HL-60 (cell line): ENCODE measurements around the gene UBAP1L.

Source experiments
- DNase-seq, 2 experiments: peaks; one replicate each; pipeline ENCODE4 v3.0.0-alpha.2; 2010 to 2020; ENCODE audit warnings: low read depth in 1 of 2, low spot score in 1 of 2
- H3K27ac ChIP-seq: fragments of 250-450 bp; sonication (Bioruptor Pico); replicated peaks from 2 replicates; pipeline ENCODE4 v1.5.1; 2020; ENCODE audit warnings: mild to moderate bottlenecking, moderate library complexity
- H3K27me3 ChIP-seq: fragments of 250-450 bp; sonication (Bioruptor Pico); 2 replicates; pipeline ENCODE4 v1.5.1; 2021; ENCODE audit warnings: mild to moderate bottlenecking, moderate library complexity; ENCODE audit not compliant: insufficient read depth, poor library complexity, severe bottlenecking
- H3K4me3 ChIP-seq: replicated peaks from 2 replicates; pipeline ENCODE4 v1.5.1; 2011; ENCODE audit warnings: mild to moderate bottlenecking, control low read depth, low read length; ENCODE audit not compliant: insufficient read depth
- GABPA ChIP-seq: IDR thresholded peaks from 2 replicates; pipeline ENCODE4 v1.6.1; 2012; ENCODE audit warnings: low read depth
- POLR2AphosphoS5 ChIP-seq: IDR thresholded peaks from 2 replicates; pipeline ENCODE4 v1.6.1; 2012; ENCODE audit warnings: low read depth
- SPI1 ChIP-seq: IDR thresholded peaks from 2 replicates; pipeline ENCODE4 v1.6.1; 2012; ENCODE audit warnings: low read depth, mild to moderate bottlenecking, borderline replicate concordance
- TF ChIP-seq, protein P1 (sequence below): IDR thresholded peaks from one replicate; pipeline ENCODE4 v1.5.1; 2011; ENCODE audit warnings: low read length, control low read depth, inconsistent platforms; ENCODE audit not compliant: insufficient read depth
- TF ChIP-seq, protein P2 (sequence below): IDR thresholded peaks from 2 replicates; pipeline ENCODE4 v1.6.1; 2012; ENCODE audit warnings: low read depth; ENCODE audit not compliant: insufficient replicate concordance

The UBAP1L gene

DNA sequence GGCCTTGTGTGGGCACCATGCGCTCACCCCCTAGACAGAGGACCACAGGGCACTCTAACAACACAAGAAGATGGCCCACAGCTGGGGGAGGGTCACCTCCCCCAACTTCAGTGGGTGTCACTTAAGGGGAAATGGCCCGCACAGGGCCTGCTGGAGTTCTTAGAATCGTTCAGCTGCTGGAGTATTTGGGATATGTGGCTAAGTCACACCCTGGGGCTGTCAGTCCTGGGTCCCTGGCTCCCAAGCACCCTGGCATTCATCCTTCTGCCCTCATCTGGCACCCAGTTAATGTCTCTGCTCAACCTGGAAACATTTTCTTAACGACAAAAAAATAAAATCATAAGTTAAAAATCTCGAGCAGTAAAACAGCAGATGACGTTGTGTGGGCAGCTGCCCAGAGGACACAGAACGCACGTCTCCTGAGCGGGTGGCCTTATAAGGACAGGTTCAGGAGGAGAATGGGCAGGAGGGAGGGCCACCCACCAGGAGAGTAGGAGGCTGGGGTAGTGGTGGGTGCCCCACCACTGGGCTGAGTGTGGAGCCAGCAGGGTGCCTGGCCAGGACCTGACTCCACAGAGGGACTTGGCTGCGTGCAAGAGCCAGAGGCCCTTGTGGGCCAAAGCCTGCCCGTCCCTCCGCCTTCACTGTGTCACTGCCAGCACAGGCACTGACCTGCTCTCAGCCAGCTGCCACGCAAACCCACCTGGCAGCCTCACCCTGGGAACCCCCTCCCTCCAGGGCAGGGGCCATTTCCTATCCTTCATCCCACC is 26.9 kb downstream of the UBAP1L start:
- no peak for DNase-seq
- peaks cover 16% of the 10 kb centered on the region for H3K27me3 ChIP-seq
- TF ChIP-seq SPI1 (no peak), GABPA (no peak), POLR2AphosphoS5 (no peak)
- TF ChIP-seq, protein P1, sequence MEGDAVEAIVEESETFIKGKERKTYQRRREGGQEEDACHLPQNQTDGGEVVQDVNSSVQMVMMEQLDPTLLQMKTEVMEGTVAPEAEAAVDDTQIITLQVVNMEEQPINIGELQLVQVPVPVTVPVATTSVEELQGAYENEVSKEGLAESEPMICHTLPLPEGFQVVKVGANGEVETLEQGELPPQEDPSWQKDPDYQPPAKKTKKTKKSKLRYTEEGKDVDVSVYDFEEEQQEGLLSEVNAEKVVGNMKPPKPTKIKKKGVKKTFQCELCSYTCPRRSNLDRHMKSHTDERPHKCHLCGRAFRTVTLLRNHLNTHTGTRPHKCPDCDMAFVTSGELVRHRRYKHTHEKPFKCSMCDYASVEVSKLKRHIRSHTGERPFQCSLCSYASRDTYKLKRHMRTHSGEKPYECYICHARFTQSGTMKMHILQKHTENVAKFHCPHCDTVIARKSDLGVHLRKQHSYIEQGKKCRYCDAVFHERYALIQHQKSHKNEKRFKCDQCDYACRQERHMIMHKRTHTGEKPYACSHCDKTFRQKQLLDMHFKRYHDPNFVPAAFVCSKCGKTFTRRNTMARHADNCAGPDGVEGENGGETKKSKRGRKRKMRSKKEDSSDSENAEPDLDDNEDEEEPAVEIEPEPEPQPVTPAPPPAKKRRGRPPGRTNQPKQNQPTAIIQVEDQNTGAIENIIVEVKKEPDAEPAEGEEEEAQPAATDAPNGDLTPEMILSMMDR = no peak
- TF ChIP-seq, protein P2, sequence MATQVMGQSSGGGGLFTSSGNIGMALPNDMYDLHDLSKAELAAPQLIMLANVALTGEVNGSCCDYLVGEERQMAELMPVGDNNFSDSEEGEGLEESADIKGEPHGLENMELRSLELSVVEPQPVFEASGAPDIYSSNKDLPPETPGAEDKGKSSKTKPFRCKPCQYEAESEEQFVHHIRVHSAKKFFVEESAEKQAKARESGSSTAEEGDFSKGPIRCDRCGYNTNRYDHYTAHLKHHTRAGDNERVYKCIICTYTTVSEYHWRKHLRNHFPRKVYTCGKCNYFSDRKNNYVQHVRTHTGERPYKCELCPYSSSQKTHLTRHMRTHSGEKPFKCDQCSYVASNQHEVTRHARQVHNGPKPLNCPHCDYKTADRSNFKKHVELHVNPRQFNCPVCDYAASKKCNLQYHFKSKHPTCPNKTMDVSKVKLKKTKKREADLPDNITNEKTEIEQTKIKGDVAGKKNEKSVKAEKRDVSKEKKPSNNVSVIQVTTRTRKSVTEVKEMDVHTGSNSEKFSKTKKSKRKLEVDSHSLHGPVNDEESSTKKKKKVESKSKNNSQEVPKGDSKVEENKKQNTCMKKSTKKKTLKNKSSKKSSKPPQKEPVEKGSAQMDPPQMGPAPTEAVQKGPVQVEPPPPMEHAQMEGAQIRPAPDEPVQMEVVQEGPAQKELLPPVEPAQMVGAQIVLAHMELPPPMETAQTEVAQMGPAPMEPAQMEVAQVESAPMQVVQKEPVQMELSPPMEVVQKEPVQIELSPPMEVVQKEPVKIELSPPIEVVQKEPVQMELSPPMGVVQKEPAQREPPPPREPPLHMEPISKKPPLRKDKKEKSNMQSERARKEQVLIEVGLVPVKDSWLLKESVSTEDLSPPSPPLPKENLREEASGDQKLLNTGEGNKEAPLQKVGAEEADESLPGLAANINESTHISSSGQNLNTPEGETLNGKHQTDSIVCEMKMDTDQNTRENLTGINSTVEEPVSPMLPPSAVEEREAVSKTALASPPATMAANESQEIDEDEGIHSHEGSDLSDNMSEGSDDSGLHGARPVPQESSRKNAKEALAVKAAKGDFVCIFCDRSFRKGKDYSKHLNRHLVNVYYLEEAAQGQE = no peak
- no peak overlapping the region for H3K4me3 ChIP-seq
- no peak overlapping the region for H3K27ac ChIP-seq

DNA sequence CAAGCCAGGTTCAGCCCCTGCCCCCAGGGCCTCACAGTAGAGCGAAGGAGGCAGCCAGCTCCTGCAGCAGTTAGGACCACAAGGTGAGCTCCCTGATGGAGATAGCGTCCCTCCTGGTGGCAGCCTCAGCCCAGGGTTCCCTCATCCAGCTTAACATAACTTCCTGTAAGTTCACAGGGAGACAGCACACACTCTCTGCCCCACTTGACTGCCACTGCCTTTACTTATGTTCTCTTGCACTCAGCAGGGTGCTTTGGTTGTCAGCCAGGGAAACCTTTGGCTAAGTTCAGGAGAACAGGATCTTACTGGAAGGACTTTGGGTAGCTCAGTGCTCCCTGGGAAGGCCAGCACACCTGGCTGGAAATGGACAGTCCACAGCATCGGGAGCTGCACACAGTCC is 27.6 kb downstream of the UBAP1L start:
- no peak for DNase-seq
- H3K27me3 ChIP-seq = peaks cover 22% of the 10 kb centered on the region
- no peak for TF ChIP-seq GABPA
- TF ChIP-seq SPI1 = no peak
- no peak for TF ChIP-seq POLR2AphosphoS5
- TF ChIP-seq, protein P1 = no peak
- TF ChIP-seq, protein P2 = no peak
- H3K27ac ChIP-seq = no peak overlapping the region
- H3K4me3 ChIP-seq = no peak overlapping the region

DNA sequence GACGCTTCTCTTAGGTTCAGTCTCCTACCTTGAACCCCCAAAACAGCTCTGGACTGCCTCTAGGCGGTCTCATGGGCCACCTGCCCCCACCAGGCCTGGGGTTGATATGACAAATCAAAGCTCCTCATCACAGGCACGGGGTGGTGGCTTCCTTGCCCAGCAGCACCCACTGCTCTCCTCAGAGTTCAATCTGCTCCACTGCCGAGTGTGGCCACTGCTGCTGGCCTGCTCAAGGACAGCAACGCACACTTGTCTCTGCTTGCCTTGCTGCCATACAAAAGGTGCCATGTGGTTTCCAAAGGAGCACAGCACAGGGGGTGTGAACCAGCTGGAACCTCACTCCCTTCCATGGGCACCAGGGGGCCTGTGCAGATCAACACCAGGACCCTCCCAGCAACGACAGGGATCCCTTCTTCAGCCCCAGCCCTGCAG is 28.3 kb downstream of the UBAP1L start:
- Histone ChIP-seq H3K27ac (no peak overlapping the region), H3K27me3 (peaks cover 22% of the 10 kb centered on the region), H3K4me3 (no peak overlapping the region)
- TF ChIP-seq GABPA = no peak
- no peak for TF ChIP-seq SPI1
- TF ChIP-seq POLR2AphosphoS5 = no peak
- TF ChIP-seq, protein P2 = no peak
- TF ChIP-seq, protein P1 = no peak
- no peak for DNase-seq
